Neural cell (in vitro differentiated cells): ENCODE measurements around the gene PARD3B. TPM values are rescaled to one million over a fixed set of nuclear protein-coding genes. Genes with fewer than 3 reads are reported as not detected.

ENCODE experiments used
- H2AFZ ChIP-seq: fragments of 200-600, 300-800 bp; sonication (generic), shearing (Covaris generic); 2 replicates; pipeline ENCODE4 v1.6.0; 2014; ENCODE audit warnings: low read depth, mild to moderate bottlenecking, antibody characterized with exemption, low read length, moderate library complexity
- H3F3A ChIP-seq: fragments of 200-600 bp; shearing (Covaris generic); 2 replicates; pipeline ENCODE4 v1.6.1; 2016; ENCODE audit warnings: mild to moderate bottlenecking, moderate library complexity, mixed read lengths, antibody characterized with exemption, low read length; ENCODE audit not compliant: insufficient read depth, poor library complexity, severe bottlenecking
- H3K27ac ChIP-seq: fragments of 200-600, 300-800 bp; sonication (generic), shearing (Covaris generic); 2 replicates; pipeline ENCODE4 v1.5.1; 2014; ENCODE audit warnings: mild to moderate bottlenecking, low read length, moderate library complexity
- H3K27me3 ChIP-seq: fragments of 300-800, 200-600 bp; sonication (generic), shearing (Covaris generic); 2 replicates; pipeline ENCODE4 v1.6.0; 2014; ENCODE audit warnings: mild to moderate bottlenecking, low read depth, low read length, moderate library complexity; ENCODE audit not compliant: insufficient read depth
- H3K36me3 ChIP-seq: fragments of 300-800, 200-600 bp; sonication (generic), shearing (Covaris generic); 2 replicates; pipeline ENCODE4 v1.5.1; 2014; ENCODE audit warnings: mild to moderate bottlenecking, antibody characterized with exemption, low read length, moderate library complexity; ENCODE audit not compliant: insufficient read depth
- H3K4me2 ChIP-seq: fragments of 300-800, 200-600 bp; sonication (generic), shearing (Covaris generic); 2 replicates; pipeline ENCODE4 v1.6.0; 2014; ENCODE audit warnings: mild to moderate bottlenecking, low read length
- H3K4me3 ChIP-seq: fragments of 300-800, 200-600 bp; sonication (generic), shearing (Covaris generic); 2 replicates; pipeline ENCODE4 v1.5.1; 2014; ENCODE audit warnings: mild to moderate bottlenecking, low read length, moderate library complexity
- H3K79me2 ChIP-seq: fragments of 200-600 bp; shearing (Covaris generic); replicated peaks from 2 replicates; pipeline ENCODE4 v1.6.0; 2014; ENCODE audit warnings: mild to moderate bottlenecking, low read length, moderate library complexity; ENCODE audit not compliant: insufficient read depth
- H3K9ac ChIP-seq: fragments of 300-800, 200-600 bp; sonication (generic), shearing (Covaris generic); 2 replicates; pipeline ENCODE4 v1.6.1; 2016; ENCODE audit warnings: mild to moderate bottlenecking, low read length, mixed read lengths
- H3K9me2 ChIP-seq: fragments of 200-600 bp; shearing (Covaris generic); 2 replicates; pipeline ENCODE4 v1.6.1; 2016; ENCODE audit warnings: mild to moderate bottlenecking, low read length, mixed read lengths; ENCODE audit not compliant: insufficient read depth
- H3K9me3 ChIP-seq: fragments of 200-600, 300-800 bp; sonication (generic), shearing (Covaris generic); 2 replicates; pipeline ENCODE4 v1.6.1; 2016; ENCODE audit warnings: mild to moderate bottlenecking, mixed run types, low read length, moderate library complexity, mixed read lengths
- H4K20me1 ChIP-seq: fragments of 200-600 bp; shearing (Covaris generic); 2 replicates; pipeline ENCODE4 v1.6.1; 2016; ENCODE audit warnings: mild to moderate bottlenecking, mixed run types; ENCODE audit not compliant: insufficient read depth
- EP300 ChIP-seq: fragments of 450-650 bp; conservative IDR thresholded peaks from 2 replicates; pipeline ENCODE4 v1.6.1; 2014; ENCODE audit warnings: antibody characterized with exemption, mild to moderate bottlenecking, moderate library complexity; ENCODE audit not compliant: poor library complexity, severe bottlenecking
- EZH2 ChIP-seq: fragments of 200-600, 300-800 bp; shearing (Covaris generic), sonication (generic); IDR thresholded peaks from 2 replicates; pipeline ENCODE4 v1.6.1; 2014; ENCODE audit warnings: antibody characterized with exemption, low read length, borderline replicate concordance, mild to moderate bottlenecking; ENCODE audit not compliant: insufficient read depth, poor library complexity, severe bottlenecking
- MXI1 ChIP-seq: fragments of 450-650 bp; conservative IDR thresholded peaks from 2 replicates; pipeline ENCODE4 v1.6.1; 2014; ENCODE audit warnings: antibody characterized with exemption, mild to moderate bottlenecking; ENCODE audit not compliant: poor library complexity, severe bottlenecking
- POLR2AphosphoS5 ChIP-seq: IDR thresholded peaks from 2 replicates; pipeline ENCODE4 v1.6.1; 2012
- RAD21 ChIP-seq: fragments of 450-650 bp; conservative IDR thresholded peaks from 2 replicates; pipeline ENCODE4 v1.6.1; 2014; ENCODE audit warnings: antibody characterized with exemption, mild to moderate bottlenecking, moderate library complexity
- SMC3 ChIP-seq: fragments of 450-650 bp; conservative IDR thresholded peaks from 2 replicates; pipeline ENCODE4 v1.6.1; 2014; ENCODE audit warnings: antibody characterized with exemption, mild to moderate bottlenecking, moderate library complexity; ENCODE audit not compliant: poor library complexity
- TAF1 ChIP-seq: IDR thresholded peaks from 2 replicates; pipeline ENCODE4 v1.6.1; 2012; ENCODE audit warnings: low read depth
- polyA plus RNA-seq: library from polyadenylated mRNA; depleted of rRNA; stranded (reverse); fragments of >200 nt; gene quantifications from 2 replicates; pipeline ENCODE4 v1.2.3, GENCODE V29; 2014
- TF ChIP-seq, protein P1 (sequence below): IDR thresholded peaks from 2 replicates; pipeline ENCODE4 v1.6.1; 2012; ENCODE audit warnings: borderline replicate concordance
- TF ChIP-seq, protein P2 (sequence below): fragments of 450-650 bp; IDR thresholded peaks from 2 replicates; pipeline ENCODE4 v1.5.1; 2014; ENCODE audit warnings: antibody characterized with exemption, mild to moderate bottlenecking, moderate library complexity; ENCODE audit not compliant: poor library complexity, severe bottlenecking

PARD3B gene
- polyA plus RNA-seq, 1 donor from 2014 or later = 0.54 TPM

DNA sequence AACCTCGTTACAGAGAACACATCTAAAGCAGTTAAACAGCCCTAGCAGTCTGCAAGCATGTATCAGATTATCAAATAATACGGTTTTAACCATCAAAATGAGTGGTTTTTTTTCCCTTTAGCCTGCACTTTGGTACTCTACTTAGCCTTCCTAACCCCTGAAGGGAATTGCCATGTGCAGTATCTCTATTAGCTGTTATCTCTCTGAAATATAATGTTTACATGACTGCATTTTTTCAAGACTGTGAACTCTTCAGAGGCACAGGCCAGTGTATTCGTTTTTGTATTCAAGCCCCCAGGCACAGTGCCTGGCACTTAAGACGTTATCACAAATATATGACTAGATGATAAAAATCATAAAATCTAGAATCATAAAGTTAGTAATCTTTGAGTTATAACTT lies 509.5 kb downstream of the PARD3B start:
- no peaks in the 10 kb centered on the region for H3K36me3 ChIP-seq
- no peak overlapping the region for H3K4me3 ChIP-seq
- TF ChIP-seq, protein P1, sequence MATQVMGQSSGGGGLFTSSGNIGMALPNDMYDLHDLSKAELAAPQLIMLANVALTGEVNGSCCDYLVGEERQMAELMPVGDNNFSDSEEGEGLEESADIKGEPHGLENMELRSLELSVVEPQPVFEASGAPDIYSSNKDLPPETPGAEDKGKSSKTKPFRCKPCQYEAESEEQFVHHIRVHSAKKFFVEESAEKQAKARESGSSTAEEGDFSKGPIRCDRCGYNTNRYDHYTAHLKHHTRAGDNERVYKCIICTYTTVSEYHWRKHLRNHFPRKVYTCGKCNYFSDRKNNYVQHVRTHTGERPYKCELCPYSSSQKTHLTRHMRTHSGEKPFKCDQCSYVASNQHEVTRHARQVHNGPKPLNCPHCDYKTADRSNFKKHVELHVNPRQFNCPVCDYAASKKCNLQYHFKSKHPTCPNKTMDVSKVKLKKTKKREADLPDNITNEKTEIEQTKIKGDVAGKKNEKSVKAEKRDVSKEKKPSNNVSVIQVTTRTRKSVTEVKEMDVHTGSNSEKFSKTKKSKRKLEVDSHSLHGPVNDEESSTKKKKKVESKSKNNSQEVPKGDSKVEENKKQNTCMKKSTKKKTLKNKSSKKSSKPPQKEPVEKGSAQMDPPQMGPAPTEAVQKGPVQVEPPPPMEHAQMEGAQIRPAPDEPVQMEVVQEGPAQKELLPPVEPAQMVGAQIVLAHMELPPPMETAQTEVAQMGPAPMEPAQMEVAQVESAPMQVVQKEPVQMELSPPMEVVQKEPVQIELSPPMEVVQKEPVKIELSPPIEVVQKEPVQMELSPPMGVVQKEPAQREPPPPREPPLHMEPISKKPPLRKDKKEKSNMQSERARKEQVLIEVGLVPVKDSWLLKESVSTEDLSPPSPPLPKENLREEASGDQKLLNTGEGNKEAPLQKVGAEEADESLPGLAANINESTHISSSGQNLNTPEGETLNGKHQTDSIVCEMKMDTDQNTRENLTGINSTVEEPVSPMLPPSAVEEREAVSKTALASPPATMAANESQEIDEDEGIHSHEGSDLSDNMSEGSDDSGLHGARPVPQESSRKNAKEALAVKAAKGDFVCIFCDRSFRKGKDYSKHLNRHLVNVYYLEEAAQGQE = no peak
- TF ChIP-seq, protein P2, sequence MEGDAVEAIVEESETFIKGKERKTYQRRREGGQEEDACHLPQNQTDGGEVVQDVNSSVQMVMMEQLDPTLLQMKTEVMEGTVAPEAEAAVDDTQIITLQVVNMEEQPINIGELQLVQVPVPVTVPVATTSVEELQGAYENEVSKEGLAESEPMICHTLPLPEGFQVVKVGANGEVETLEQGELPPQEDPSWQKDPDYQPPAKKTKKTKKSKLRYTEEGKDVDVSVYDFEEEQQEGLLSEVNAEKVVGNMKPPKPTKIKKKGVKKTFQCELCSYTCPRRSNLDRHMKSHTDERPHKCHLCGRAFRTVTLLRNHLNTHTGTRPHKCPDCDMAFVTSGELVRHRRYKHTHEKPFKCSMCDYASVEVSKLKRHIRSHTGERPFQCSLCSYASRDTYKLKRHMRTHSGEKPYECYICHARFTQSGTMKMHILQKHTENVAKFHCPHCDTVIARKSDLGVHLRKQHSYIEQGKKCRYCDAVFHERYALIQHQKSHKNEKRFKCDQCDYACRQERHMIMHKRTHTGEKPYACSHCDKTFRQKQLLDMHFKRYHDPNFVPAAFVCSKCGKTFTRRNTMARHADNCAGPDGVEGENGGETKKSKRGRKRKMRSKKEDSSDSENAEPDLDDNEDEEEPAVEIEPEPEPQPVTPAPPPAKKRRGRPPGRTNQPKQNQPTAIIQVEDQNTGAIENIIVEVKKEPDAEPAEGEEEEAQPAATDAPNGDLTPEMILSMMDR = no peak
- TF ChIP-seq POLR2AphosphoS5 (no peak), EP300 (no peak), EZH2 (no peak), MXI1 (no peak), TAF1 (no peak), SMC3 (no peak), RAD21 (no peak)
- no peaks in the 10 kb centered on the region for H3F3A ChIP-seq
- H4K20me1 ChIP-seq = no peaks in the 10 kb centered on the region
- H2AFZ ChIP-seq = no peak overlapping the region
- no peak overlapping the region for H3K4me2 ChIP-seq
- H3K9ac ChIP-seq = no peak overlapping the region
- no peaks in the 10 kb centered on the region for H3K79me2 ChIP-seq
- H3K27ac ChIP-seq = no peak overlapping the region
- H3K9me3 ChIP-seq = no peaks in the 10 kb centered on the region
- H3K27me3 ChIP-seq = no peaks in the 10 kb centered on the region
- H3K9me2 ChIP-seq = no peaks in the 10 kb centered on the region

DNA sequence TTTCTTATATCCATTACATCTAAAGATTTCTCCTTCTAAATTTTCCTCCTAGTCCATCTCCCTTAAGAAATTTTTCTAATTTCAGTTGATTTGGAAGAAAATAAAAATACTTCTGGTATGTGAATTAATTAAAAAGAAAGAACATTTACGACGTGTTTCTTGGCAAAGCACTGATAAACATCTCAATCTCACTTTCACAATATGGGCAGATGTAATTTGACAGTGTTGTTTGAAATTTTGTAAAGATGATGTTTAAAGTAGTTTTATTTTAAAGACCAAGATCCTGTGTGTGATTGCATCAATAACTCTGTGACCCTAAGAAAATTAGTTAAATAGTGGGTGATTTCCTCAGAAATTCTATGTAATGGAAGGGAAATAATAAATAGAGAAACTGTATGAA lies 510.0 kb downstream of the PARD3B start:
- Histone ChIP-seq H3K79me2 (no peaks in the 10 kb centered on the region), H3K9me3 (no peaks in the 10 kb centered on the region), H2AFZ (no peak overlapping the region), H3K9me2 (no peaks in the 10 kb centered on the region), H3K27me3 (no peaks in the 10 kb centered on the region), H3K36me3 (no peaks in the 10 kb centered on the region), H3K4me3 (no peak overlapping the region), H3K4me2 (no peak overlapping the region), H3F3A (no peaks in the 10 kb centered on the region), H3K27ac (no peak overlapping the region), H4K20me1 (no peaks in the 10 kb centered on the region), H3K9ac (no peak overlapping the region)
- TF ChIP-seq TAF1 (no peak), EP300 (no peak)

DNA sequence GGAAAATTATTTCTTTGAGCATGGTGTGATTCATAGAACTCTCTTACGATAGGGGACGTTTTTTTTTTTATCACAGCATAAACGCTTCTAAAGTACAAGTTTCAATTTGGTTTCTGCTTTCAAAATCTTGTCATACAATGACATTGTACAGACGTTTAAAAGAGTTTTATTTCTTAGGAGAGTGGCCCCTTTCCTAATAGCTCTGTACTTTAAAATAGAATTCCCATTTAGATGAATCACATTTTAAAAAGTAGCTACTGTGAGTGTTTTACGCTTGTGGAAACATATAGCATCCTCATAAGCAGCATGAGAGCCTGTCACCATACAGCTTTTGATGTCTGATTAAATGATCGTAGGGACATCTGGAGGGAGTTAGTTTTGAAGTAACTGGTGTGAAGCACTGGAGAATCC lies 510.9 kb downstream of the PARD3B start:
- H3K27me3 ChIP-seq = no peaks in the 10 kb centered on the region
- H3K9me3 ChIP-seq = no peaks in the 10 kb centered on the region
- no peak overlapping the region for H2AFZ ChIP-seq
- H3K79me2 ChIP-seq = no peaks in the 10 kb centered on the region
- H3K36me3 ChIP-seq = no peaks in the 10 kb centered on the region
- TF ChIP-seq, protein P1 = no peak
- no peak for TF ChIP-seq EP300
- no peak for TF ChIP-seq MXI1
- TF ChIP-seq EZH2 = no peak
- no peak overlapping the region for H3K4me3 ChIP-seq
- H3K9me2 ChIP-seq = no peaks in the 10 kb centered on the region
- no peaks in the 10 kb centered on the region for H4K20me1 ChIP-seq
- H3F3A ChIP-seq = no peaks in the 10 kb centered on the region
- H3K9ac ChIP-seq = no peak overlapping the region
- H3K27ac ChIP-seq = no peak overlapping the region
- H3K4me2 ChIP-seq = no peak overlapping the region
